Measurements from ENCODE around the gene SH3PXD2B.
A peak's percentile ranks its signal among the peaks of the same experiment; 100 is the strongest.

Gene SH3PXD2B

DNA sequence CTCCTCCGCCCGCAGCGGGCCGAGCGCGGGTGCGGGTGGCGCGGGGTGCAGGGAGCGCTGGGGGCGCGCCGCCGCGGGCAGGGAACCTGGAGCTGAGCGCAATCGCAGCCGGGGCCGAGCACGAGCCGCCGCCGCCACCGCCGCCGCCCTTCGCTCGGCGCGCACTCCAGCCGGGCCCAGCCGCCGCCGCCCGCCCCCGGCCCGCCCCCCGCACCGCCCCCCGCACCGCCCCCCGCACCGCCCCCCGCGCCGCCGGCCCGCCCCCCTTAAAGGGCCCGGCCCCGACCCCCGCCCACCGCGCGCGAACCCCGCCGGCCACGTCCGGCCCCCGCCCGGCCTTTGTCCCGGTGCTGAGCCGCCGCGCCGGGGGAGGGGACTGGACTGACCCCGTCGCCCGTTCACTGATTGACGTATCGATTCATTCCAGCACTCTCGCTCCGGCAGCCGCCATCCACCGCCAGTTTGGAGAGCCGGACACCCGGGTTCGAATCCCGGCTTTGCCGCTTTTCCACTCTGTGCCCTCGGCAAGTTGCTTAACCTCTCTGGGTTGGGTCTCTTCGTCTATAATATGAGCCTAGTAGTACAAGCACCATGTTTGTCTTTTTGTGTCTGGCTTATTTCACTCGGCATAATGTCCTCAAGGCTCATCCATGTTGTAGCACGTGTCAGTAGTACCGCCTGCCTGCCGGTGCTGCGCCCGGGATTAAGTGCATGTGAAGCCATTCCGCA is at the start of gene SH3PXD2B:
Gene SH3PXD2B, minus strand, starts transcription at position 168 of the 729 bp plus-strand sequence. CDS start 173 bp downstream, outside the sequence.
- DNase-seq, result peak; percentile 77

DNA sequence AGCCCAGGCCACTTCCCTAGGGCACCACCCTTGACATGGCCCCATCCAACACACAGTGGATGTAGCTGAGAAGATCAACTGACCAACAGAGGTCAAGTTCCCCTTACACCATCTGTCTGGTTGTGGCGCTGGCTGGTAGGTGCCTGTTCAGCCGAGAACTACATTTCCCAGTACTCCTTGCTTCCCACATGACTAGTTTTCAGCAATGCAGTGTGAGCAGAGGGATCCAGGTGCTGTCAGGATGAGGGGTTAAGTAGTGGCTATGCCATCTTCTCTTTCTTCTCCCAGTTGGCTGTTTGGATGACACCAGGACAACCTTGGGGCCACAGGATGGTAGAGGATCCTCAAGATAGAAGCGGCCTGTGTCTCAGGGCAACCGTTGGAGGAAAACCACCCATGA is 48.6 kb upstream of the SH3PXD2B start:
- DNase-seq, result peak; percentile 30

DNA sequence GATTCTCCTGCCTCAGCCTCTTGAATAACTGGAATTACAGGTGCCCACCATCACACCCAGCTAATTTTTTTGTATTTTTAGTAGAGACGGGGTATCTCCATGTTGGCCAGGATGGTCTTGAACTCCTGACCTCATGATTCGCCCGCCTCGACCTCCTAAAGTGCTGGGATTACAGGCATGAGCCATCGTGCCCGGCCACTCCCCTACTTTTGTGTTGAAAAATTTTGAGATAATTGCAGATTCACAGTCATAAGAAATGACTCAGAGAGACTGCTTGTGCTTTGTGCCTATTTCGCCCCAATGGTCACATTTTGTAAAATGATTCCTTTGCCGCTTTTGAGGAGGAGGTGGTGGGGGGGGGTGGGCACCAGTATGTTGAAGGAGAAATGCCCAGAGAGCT is 48.1 kb upstream of the SH3PXD2B start:
- DNase-seq, result no peak

DNA sequence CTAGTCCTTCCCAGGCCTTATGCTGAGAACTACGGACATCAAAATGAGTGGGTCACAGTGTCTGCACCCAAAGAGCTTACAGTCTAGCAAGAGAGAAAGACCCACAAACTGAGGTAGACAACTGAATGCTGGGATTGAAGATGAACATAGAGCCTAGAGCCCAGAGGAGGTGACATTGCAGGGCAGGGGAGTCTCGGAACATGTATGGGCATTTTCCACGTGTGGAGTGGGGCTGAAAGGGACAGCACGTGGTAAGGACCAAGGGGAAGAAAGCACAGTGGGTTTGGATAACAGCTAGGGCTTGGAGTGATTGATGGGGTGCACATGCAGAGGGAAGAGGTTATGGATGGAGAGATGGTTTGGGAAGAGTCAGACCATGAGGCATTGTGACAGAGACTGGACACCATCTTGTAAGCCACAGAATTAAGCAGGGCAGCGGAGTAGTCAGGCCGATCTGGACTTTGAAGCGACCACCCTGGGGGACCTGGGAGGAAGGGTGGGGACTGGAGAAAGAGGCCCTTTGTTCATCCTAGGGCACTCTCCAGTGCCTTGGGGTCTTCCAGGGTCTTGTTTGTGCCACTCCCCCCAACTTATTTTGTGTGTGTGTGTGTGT is 47.5 kb upstream of the SH3PXD2B start:
- DNase-seq, result peak; percentile 26

DNA sequence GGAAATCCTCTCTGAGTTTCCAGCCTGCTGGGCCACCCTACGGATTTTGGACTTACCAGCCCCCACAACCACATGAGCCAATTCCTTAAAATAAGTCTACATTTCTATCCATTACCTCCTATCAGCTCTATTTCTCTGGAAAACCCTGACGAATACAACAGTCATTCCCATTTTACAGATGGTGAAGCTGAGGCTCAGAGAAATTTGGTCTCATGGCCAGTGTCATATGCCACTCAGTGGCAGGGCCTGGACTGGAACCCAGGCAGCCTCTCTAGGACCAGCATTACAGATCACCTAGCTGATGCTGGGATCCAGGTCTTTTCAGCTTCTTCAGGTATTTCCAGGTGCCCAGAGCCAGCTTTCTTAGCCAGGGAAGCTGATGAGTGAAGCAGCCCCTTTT is 45.0 kb upstream of the SH3PXD2B start:
- peak; percentile 15 for DNase-seq

DNA sequence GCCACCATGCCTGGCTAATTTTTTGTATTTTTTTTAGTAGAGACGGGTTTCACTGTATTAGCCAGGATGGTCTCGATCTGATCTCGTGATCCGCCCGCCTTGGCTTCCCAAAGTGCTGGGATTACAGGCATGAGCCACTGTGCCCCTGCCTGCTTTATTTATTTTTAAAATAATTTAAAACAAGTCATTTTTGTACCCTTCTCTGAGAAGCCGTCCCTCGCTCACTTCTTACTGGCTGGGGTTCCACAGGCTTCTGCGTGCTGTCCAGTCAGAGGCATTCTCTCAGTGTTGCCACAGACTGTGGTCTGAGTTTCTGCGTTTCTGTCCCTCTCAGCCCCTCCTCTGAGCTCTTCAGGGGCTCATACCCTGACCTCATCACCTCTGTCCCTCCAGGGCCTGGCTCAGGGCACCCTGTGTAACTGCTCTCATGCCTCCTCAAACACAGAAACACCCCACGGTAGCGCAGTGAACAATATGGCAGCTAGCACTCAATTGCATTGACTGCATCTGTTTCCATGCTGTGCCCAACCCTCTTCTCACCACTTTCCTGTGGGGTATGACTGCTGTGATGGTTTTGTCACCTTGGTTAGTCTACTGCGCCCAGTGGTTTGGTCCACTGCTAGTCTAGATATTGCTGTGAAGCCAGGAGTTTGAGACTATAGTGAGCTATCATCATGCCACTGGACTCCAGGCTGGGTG is 44.3 kb upstream of the SH3PXD2B start:
- peak; percentile 32 for DNase-seq

DNA sequence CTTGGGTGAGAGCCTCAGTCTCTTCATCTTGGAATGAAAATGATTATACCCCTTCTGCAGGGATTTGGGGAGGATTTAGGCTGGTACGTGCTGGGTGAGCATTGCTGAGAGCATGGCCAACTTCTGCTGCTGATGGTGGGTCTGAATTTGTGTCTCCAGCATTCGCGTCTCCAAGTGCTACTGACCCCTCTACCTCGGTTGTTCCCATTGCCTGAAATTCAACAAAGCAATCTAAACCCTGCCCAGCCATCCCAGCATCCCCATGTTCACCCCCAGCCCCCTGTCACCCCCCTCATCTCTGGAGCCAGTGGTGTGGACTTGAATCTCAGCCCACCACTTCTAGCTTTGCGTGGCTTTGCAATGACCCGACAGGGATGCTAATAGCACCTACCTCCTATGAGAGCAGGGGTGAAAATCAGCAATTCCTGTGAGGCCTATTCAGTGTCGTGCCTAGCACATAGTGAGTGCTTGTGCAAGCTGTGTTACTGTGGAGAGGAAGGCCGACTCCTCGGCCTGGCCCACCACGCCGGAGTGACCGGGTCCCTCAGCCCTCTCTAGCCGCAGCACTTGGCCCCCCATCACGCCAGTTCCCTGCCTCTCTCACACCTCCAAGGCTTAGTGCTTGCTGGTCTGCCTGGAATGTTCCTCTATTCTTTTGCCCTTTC is 43.4 kb upstream of the SH3PXD2B start:
- DNase-seq, result peak; percentile 28

DNA sequence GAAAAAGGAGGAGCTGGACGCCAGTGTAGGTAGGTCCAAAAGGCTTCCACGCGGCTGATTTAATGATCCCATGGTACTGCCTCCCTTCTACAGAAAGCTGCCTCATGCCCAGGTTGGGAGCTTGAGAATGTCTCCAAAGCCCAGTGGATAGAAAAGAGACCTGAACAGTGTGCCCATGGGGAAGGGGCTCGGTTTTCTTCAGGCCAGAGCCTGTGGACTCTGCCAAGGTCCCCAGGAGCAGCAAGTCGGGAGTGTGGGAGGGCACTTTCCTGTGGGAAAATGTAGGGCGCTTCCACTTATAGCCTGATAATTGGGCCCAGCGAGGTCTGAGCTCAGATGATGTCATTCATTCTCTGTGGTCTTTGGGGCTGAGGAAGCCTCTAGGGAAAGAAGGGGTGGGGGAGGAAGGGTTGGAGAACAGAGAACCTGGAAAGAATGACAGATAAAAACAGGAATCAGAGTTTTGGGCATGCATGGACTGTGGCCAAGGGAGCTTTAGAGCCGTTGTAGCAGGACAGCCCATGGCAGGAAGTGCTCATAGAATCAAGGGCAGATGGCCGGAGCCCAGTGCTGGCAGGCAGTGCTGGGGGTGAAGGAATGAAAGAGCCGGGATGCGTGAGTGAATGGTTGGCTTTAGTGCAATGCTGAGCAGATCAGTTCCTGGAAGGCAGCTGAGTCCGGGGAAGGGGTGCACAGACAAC is 42.5 kb upstream of the SH3PXD2B start:
- DNase-seq, result peak; percentile 19

DNA sequence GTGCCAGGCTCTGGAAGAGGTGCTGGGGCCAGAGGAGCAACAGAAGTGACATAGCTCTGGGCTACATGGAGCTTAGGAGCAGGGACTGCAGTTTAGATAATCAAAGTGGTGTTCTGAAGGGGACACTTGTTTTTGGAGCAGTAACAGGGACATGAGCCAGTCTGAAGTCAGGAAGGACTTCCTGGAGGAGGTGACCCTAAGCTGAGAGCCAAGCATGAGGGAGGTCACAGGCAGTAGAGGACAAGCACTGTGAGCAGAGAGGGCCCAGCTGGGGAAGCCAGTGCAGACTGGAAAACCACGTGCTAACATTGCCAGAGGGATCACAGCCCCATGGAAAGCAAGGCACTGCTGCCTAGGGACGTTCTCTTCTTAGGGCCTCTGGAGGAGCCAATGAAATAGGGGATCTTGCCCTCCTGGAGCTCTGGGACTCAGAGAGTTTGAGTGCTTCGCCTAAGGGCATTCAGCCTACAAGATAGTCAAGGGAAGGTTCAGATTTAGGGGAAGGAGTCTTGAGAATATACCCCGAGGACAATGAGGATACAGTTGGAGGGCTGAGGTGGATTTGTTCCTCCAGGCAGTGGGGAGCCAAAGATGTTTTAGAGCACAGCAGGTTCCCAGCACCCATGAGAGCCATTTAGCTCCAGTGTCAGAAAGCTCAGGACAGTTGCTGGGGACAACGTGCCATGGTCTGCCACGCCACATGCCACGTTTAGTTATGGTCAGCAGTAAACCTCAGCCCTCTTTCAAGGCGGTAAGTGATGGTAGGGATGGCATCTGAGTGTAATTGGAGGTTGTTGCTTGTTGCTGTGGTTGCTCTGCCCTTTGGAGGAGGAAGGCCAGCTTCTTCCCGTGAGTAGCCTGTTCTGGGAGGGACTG is 40.5 kb upstream of the SH3PXD2B start:
- DNase-seq, result peak; percentile 28

DNA sequence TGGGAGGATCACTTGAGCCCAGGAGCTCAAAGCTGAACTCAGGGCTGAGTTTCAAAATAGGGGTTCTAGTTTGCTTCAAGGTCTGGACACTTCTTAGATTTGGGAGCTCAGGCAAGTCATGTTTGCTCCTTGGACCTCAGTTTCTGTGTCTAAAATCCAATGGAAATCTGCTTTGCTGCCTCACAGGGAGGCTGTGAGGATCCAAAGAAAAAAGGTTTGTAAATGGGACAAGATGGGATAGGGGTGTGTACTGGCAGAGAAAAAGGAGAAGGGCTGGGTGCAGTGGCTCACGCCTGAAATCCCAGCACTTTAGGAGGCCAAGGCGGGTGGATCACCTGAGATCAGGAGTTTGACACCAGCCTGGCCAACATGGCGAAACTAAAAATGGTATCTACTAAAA is 39.6 kb upstream of the SH3PXD2B start:
- DNase-seq, result peak; percentile 5

DNA sequence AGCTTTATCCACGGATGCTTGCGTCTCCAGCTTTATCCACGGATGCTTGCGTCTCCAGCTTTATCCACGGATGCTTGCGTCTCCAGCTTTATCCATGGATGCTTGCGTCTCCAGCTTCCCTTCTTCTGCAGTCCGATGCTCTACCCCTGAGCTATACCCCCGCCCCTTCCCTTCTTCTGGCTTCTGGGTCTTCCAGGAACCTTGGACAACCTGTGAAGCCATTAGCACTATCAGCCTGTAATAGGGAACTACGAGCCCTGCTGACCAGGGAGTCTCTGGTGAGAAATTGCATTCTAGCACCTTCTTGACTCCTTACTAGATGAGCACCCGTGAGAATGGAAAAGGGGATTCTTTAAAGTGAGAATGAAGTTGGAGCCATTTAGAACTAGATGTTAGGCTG is 39.1 kb upstream of the SH3PXD2B start:
- no peak for DNase-seq

DNA sequence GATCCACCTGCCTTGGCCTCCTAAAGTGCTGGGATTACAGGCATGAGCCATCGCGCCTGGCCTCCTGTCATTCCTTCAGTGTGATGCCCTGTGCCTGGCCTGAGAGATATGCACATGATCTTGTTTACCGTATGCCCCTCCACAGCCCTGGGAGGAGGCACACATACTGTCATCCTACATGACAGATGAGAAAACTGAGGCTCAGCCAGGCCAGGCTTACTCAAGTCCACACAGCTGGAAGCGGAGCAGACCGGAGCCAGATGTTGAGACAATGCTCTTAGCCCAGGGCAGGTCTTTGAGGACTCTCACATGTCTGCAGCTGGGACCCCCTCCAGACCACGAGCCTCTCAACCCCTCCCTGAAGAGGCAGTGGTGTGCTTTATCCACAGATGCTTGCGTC is 38.7 kb upstream of the SH3PXD2B start:
- peak; percentile 38 for DNase-seq

DNA sequence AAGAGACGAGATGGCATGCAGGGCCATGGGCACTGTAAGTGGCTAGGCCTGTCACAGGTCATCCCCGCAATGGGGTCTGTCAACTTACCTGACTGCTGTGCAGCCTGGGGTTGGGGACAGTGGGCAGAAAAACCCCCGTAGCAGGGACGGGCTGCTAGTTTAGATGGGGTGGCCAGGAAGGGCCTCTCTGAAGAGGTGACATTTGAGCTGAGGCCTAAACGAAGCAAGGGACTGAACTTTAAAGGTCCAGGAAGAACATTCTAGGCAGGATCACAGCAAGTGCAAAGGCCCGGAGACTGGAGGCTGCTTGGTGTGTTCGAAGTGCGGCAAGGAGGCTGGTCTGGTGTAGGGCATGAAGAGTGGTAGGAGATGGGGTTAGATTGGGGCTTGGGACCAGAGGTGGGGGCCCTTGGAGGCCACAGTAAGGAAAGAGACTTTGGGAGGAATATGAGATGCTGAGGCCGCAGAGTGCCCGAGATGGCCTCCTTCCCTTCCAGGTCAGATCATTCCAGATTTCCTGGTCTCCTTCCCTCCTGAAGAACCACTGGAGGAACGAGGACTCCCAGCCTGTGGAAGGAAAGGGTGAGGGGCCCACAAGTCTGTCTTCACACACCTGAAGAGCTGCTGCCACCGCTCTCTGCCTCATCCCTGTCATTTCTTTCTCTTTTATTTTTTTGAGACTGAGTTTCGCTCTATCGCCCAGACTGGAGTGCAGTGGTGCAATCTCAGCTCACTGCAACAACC is 37.9 kb upstream of the SH3PXD2B start:
- DNase-seq, result peak; percentile 28

DNA sequence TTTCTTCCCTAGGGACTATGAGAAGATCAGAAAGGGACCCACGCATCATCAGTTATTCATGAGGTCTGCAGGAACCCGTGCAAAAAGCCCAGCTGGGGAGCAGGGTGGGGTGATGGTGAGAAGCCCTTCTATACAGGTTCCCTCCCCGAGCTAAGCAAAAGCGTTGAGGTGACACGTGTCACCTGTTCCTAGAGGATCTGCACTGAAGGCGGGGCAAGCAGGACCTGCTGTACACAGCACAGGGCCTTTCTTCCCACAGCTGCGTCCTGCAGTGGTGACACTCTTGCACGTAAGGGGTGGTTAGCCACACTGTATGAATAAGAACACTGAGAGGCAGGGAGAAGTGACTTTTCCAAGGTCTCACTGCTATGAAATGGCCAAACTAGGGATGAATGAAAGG is 37.2 kb upstream of the SH3PXD2B start:
- DNase-seq, result peak; percentile 26

DNA sequence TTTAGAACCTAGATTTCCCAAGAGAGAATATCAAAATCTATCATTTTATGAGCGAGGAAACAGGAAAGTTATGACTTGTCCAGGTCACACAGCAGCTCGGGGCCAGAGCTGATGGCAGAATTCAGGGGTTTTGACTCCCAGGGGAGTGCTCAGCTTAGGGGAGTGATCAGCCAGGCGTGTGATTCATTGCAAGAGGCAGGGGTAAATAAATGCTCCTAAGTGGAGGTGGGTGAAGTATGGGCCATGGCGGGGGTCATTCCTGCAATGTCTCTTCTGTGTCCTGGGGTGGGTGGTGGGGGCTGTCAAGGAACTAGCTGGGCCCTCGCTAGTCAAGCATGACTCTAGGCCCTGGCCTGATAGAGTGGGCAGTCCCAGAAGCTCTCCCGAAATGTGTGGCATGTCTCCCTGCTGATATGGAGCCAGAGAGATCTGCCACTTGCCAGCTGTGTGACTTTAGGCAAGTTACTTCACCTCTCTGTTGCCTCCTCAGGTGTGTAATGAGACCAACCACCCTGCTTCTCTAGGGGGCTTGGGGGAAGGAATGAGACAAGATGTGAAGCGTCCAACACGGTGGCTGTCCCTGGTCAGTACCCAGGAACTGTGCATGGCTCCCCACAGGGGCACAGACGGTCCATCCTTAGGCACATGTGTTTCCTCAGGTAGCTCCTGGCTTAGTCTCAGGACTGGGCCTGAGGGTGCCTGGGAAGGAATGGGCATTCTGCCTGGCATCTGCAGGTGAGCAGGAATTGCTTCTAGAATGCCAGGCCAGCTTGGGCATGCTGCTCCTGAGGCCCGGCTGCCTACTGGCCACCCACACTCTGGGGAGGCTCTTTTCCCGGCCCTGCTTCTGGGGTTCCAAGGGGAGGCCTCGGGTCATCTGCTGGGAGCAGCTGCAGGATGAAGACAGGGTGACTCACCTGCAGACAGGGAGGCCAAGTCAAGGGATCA is 36.5 kb upstream of the SH3PXD2B start:
- peak; percentile 35 for DNase-seq

DNA sequence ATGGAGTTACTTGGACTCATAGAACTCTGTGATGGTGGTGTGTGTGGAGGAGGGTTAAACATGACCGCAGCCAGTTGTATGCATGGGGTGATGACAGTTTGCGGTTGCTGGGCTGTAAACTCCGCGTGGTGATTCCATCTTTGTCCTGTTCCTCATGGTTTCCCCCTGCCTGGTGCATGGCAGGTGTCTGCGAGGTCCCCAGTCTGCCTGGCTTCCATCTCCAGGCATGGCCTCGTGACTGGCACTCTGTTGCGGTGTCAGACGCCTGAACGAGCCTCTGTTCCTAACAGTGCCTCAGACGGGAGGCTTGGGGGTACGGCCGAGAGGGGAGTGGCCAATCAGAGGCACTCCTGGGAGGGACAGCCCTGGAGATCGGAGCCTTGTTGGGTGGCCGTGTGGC is 33.9 kb upstream of the SH3PXD2B start:
- DNase-seq, result no peak

DNA sequence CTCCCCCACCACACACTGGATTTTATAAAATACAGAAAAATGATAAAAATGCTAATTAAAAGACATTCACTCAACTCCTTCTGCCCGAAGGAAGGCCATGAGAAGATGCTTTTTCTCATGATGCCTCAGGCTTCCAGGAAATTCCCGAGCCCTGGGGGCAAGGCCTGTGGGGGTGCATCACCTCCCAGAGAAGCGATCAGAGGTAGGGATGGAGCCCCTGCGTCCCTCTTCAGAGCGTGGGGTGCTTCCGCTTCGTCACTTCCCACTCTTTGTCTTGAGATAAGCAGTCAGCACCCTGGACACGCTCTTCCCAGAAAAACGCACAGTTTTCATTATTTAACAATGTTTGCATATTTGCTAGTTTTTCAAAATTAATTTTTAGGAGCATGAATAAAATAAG is 33.3 kb upstream of the SH3PXD2B start:
- DNase-seq, result no peak

DNA sequence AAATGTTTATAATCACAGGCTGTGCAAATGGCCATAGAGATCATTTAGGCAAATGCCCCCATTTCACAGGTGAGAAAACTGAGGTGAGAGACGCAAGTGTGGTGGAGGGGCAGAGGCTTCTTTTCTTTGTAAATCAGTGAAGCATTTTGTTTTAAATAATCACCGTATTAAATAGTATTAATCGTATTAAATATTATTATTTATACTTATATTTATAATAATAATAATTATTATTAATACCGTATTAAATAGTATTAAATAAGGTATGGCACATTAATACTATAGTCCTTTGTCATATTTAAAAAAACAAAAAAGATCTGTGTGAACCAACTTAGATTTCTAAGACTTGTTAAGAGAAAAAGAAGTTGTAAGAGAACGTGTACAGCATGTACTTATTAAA is 32.6 kb upstream of the SH3PXD2B start:
- no peak for DNase-seq

DNA sequence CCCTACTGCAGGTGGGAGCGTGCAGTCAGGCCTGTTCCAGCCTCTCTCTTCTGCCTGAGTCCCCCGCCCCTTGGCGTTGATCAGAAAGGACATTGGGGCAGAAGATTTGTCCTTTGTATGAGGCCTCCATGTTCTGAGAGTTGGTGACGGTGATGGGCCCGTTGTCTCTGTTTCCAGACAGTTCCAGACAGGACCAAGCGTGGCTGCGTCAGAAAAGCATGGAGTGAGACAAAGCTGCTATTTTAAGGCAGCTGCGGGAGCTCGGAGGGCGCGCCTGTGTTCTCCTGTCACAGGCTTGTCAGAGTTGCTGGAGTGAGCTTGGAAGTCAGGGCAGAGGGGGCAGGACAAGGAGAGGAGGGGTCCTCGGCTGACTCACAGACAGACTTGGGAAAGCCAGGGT is 32.1 kb upstream of the SH3PXD2B start:
- no peak for DNase-seq

Measured in activated CD8-positive, alpha-beta memory T cell treated with anti-CD3 and anti-CD28 coated beads for 24 hours (primary cell).